ENCODE data around the gene LMO1.

DNA sequence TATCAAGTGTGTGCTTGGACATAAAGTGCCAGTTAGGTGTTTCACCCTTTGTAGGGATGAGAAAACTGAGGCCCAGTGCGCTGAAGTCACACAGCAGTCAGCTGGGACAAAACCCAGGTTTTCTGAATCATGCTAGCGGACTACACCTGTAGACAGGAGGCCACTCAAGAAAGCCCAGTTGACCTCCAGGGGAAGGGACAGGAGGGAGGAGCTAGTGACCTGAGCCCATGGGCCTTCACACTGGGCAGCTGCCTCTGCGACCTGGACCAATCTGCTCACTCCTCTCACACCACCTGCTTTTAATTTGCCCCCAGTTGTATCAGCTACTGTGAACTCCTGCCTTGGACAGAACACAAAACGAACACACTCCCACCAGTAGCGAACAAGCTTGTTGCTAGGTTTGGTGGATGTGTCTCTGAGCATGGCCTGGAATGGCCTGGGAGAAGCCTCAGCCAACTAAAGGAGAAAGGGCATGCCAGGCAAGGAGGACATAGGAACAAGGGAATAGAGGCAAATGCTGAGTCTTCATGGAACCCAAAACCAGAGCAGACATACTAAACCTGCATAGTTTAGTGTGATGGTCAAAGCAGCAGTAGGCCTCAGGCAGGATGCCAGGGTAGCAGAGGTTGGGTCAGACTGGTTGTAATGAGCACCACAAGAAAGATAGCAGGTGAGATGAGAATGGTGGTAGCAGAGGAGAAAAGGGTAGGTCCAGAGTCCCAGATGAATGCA lies 7.2 kb downstream of the LMO1 start:
- TF ChIP-seq, protein P1, sequence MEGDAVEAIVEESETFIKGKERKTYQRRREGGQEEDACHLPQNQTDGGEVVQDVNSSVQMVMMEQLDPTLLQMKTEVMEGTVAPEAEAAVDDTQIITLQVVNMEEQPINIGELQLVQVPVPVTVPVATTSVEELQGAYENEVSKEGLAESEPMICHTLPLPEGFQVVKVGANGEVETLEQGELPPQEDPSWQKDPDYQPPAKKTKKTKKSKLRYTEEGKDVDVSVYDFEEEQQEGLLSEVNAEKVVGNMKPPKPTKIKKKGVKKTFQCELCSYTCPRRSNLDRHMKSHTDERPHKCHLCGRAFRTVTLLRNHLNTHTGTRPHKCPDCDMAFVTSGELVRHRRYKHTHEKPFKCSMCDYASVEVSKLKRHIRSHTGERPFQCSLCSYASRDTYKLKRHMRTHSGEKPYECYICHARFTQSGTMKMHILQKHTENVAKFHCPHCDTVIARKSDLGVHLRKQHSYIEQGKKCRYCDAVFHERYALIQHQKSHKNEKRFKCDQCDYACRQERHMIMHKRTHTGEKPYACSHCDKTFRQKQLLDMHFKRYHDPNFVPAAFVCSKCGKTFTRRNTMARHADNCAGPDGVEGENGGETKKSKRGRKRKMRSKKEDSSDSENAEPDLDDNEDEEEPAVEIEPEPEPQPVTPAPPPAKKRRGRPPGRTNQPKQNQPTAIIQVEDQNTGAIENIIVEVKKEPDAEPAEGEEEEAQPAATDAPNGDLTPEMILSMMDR (IDR thresholded peaks at IDR 0.05) = no peak
- TF ChIP-seq POLR2A (IDR thresholded peaks at IDR 0.05) (no peak), EP300 (IDR thresholded peaks at IDR 0.05) (no peak)
